ENCODE data around the gene DALRD3.

Gene DALRD3, protein sequence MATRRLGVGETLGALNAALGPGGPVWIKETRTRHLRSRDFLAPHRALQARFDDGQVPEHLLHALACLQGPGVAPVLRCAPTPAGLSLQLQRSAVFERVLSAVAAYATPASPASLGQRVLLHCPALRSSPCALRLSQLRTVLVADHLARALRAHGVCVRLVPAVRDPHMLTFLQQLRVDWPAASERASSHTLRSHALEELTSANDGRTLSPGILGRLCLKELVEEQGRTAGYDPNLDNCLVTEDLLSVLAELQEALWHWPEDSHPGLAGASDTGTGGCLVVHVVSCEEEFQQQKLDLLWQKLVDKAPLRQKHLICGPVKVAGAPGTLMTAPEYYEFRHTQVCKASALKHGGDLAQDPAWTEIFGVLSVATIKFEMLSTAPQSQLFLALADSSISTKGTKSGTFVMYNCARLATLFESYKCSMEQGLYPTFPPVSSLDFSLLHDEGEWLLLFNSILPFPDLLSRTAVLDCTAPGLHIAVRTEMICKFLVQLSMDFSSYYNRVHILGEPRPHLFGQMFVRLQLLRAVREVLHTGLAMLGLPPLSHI

DNA sequence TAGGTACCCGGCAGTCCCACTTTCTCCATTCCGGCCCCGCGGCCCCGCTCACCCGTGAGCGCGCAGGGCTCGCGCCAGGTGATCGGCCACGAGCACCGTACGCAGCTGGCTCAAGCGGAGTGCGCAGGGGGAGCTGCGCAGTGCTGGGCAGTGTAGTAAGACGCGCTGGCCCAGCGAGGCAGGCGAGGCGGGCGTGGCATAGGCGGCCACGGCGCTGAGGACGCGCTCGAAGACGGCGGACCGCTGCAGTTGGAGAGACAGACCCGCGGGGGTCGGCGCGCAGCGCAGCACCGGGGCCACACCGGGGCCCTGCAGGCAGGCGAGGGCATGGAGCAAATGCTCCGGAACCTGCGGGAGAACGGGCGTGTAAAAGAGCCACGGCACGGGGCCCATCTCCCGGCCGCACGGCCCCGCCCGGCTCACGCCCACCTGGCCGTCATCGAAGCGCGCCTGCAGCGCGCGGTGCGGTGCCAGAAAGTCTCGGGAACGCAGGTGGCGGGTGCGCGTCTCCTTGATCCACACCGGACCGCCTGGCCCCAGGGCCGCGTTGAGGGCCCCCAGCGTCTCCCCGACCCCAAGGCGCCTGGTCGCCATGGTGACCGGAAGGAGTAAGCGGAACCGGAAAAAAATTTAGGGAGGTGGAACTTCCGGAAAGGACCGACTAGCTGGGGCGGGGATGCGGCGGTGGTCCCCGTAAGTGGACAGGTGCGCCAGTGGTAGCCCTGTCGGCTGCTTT, at the start of gene DALRD3:
Gene DALRD3 (minus strand): TSS at position 610 of the 736 bp plus-strand sequence. CDS start 16 bp downstream, at position 594.
- ATAC-seq (replicated peaks; ENCODE audit: extremely low read depth, poor library complexity, severe bottlenecking): no peak
- H3K4me1 Mint-ChIP-seq: peaks cover 35% of the 10 kb centered on the region
- DNase-seq (ENCODE audit: low spot score in 2 of 2): peak; percentile 34 to 51
- peaks cover 33% of the 10 kb centered on the region for H3K36me3 Mint-ChIP-seq (ENCODE audit: insufficient read depth)
- no peaks in the 10 kb centered on the region for H3K9me3 Mint-ChIP-seq
- no peaks in the 10 kb centered on the region for H3K27me3 Mint-ChIP-seq
- peak within 1 kb of the TSS; percentile 69 for H3K27ac Mint-ChIP-seq (ENCODE audit: low read depth)
- peak within 1 kb of the TSS; percentile 98 for H3K4me3 Mint-ChIP-seq

DNA sequence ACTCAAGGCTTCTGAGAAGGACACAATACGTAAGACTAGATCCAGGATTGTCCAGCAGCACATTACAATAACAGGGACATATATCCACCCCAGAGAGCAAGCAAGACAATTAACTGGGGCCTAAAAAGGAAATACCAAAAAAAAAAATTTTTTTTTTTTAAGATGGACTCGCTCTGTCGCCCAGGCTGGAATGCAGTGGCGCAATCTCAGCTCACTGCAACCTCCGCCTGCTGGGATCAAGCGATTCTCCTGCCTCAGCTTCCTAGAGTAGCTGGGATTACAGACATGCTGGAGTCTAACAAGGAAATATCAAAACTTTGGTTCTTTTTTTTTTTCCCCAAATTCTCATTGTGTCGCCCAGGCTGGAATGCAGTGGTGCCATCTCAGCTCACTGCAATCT, 39.6 kb upstream of the DALRD3 start:
- no peaks in the 10 kb centered on the region for H3K9me3 Mint-ChIP-seq
- DNase-seq (ENCODE audit: low spot score in 2 of 2) (no peak), ATAC-seq (replicated peaks; ENCODE audit: extremely low read depth, poor library complexity, severe bottlenecking) (no peak)
- peak overlapping the region; percentile 27 for H3K27ac Mint-ChIP-seq (ENCODE audit: low read depth)
- H3K27me3 Mint-ChIP-seq: no peaks in the 10 kb centered on the region
- H3K4me3 Mint-ChIP-seq: no peak overlapping the region
- peaks cover 41% of the 10 kb centered on the region for H3K36me3 Mint-ChIP-seq (ENCODE audit: insufficient read depth)
- H3K4me1 Mint-ChIP-seq: peaks cover 9% of the 10 kb centered on the region

DNA sequence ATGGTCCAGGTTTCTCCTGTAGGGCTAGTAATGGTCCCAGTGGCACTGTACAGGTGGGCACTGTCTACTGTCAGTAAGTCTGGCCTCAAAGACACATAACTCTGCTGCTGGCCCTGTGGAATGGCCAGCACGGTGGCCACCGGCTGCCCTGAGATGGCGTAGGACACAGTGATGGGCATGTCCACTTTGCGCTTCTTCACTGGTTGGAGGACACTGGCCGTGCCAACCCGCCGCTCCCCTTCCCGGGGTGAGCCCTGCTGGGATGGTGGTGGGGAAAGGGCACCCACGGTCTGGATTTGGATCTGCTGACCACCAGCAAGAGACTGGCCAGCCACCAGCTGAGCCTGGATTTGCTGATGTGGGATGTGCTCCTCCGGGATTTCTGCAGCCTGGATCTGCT, 38.9 kb upstream of the DALRD3 start:
- no peak for DNase-seq (ENCODE audit: low spot score in 2 of 2)
- Mint-ChIP-seq H3K4me3 (no peak overlapping the region), H3K27me3 (no peaks in the 10 kb centered on the region), H3K27ac (ENCODE audit: low read depth) (peak overlapping the region; percentile 27), H3K4me1 (peaks cover 13% of the 10 kb centered on the region), H3K9me3 (no peaks in the 10 kb centered on the region), H3K36me3 (ENCODE audit: insufficient read depth) (peaks cover 45% of the 10 kb centered on the region)
- no peak for ATAC-seq (replicated peaks; ENCODE audit: extremely low read depth, poor library complexity, severe bottlenecking)

GRCh38 chr3:49054344-49054862, 36.0 kb upstream of the DALRD3 start:
- no peak overlapping the region for H3K4me3 Mint-ChIP-seq
- ATAC-seq (replicated peaks; ENCODE audit: extremely low read depth, poor library complexity, severe bottlenecking) (no peak), DNase-seq (ENCODE audit: low spot score in 2 of 2) (no peak)
- H3K27me3 Mint-ChIP-seq: no peaks in the 10 kb centered on the region
- H3K9me3 Mint-ChIP-seq: no peaks in the 10 kb centered on the region
- H3K27ac Mint-ChIP-seq (ENCODE audit: low read depth): no peak overlapping the region
- H3K36me3 Mint-ChIP-seq (ENCODE audit: insufficient read depth): peaks cover 50% of the 10 kb centered on the region
- peaks cover 32% of the 10 kb centered on the region for H3K4me1 Mint-ChIP-seq

DNA sequence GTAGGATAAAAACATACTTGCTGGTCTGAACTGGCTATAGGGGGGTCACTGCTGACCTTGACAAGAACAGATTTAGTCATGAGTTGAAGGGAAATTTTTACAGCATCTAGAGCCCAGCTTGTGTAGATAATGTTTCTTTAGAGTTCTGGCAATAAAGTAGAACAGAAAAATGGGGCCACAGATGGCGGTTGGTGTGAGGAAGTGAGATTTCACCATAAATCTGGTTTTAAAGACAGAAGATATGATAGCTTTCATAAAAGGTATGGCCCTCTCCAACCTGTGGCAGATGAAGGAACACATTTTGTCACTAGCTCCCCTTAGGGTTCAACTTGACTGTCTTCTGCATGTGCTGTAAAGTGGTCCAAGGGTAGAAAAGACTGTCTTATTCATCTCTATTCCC, 35.2 kb upstream of the DALRD3 start:
- Mint-ChIP-seq H3K36me3 (ENCODE audit: insufficient read depth) (peaks cover 48% of the 10 kb centered on the region), H3K4me3 (no peak overlapping the region), H3K27me3 (no peaks in the 10 kb centered on the region), H3K4me1 (peaks cover 32% of the 10 kb centered on the region), H3K27ac (ENCODE audit: low read depth) (no peak overlapping the region), H3K9me3 (no peaks in the 10 kb centered on the region)
- DNase-seq (ENCODE audit: low spot score in 2 of 2): no peak
- no peak for ATAC-seq (replicated peaks; ENCODE audit: extremely low read depth, poor library complexity, severe bottlenecking)

- no peak for DNase-seq (ENCODE audit: low spot score in 2 of 2)
- H3K27me3 Mint-ChIP-seq: no peaks in the 10 kb centered on the region
- ATAC-seq (replicated peaks; ENCODE audit: extremely low read depth, poor library complexity, severe bottlenecking): no peak
- H3K27ac Mint-ChIP-seq (ENCODE audit: low read depth): no peak overlapping the region
- H3K4me1 Mint-ChIP-seq: peaks cover 10% of the 10 kb centered on the region
- no peaks in the 10 kb centered on the region for H3K9me3 Mint-ChIP-seq
- no peak overlapping the region for H3K4me3 Mint-ChIP-seq
- peaks cover 58% of the 10 kb centered on the region for H3K36me3 Mint-ChIP-seq (ENCODE audit: insufficient read depth)
Measured at GRCh38 chr3:49035281-49035680, 16.9 kb upstream of the DALRD3 start.

- peaks cover 58% of the 10 kb centered on the region for H3K36me3 Mint-ChIP-seq (ENCODE audit: insufficient read depth)
- no peak overlapping the region for H3K4me3 Mint-ChIP-seq
- peaks cover 10% of the 10 kb centered on the region for H3K4me1 Mint-ChIP-seq
- DNase-seq (ENCODE audit: low spot score in 2 of 2): no peak
- no peaks in the 10 kb centered on the region for H3K27me3 Mint-ChIP-seq
- ATAC-seq (replicated peaks; ENCODE audit: extremely low read depth, poor library complexity, severe bottlenecking): no peak
- no peaks in the 10 kb centered on the region for H3K9me3 Mint-ChIP-seq
- H3K27ac Mint-ChIP-seq (ENCODE audit: low read depth): peak overlapping the region; percentile 19
Measured at GRCh38 chr3:49034650-49035049, 16.3 kb upstream of the DALRD3 start.

GRCh38 chr3:49032646-49033304, 14.4 kb upstream of the DALRD3 start:
- H3K4me1 Mint-ChIP-seq: peaks cover 26% of the 10 kb centered on the region
- no peaks in the 10 kb centered on the region for H3K9me3 Mint-ChIP-seq
- no peak overlapping the region for H3K27ac Mint-ChIP-seq (ENCODE audit: low read depth)
- no peaks in the 10 kb centered on the region for H3K27me3 Mint-ChIP-seq
- H3K4me3 Mint-ChIP-seq: no peak overlapping the region
- peaks cover 62% of the 10 kb centered on the region for H3K36me3 Mint-ChIP-seq (ENCODE audit: insufficient read depth)
- no peak for ATAC-seq (replicated peaks; ENCODE audit: extremely low read depth, poor library complexity, severe bottlenecking)
- no peak for DNase-seq (ENCODE audit: low spot score in 2 of 2)

GRCh38 chr3:49030321-49030720, 11.9 kb upstream of the DALRD3 start:
- H3K9me3 Mint-ChIP-seq: no peaks in the 10 kb centered on the region
- ATAC-seq (replicated peaks; ENCODE audit: extremely low read depth, poor library complexity, severe bottlenecking) (no peak), DNase-seq (ENCODE audit: low spot score in 2 of 2) (no peak)
- peak overlapping the region; percentile 51 for H3K27ac Mint-ChIP-seq (ENCODE audit: low read depth)
- no peak overlapping the region for H3K4me3 Mint-ChIP-seq
- peaks cover 28% of the 10 kb centered on the region for H3K4me1 Mint-ChIP-seq
- peaks cover 51% of the 10 kb centered on the region for H3K36me3 Mint-ChIP-seq (ENCODE audit: insufficient read depth)
- H3K27me3 Mint-ChIP-seq: no peaks in the 10 kb centered on the region

- Mint-ChIP-seq H3K36me3 (ENCODE audit: insufficient read depth) (peaks cover 47% of the 10 kb centered on the region), H3K27me3 (no peaks in the 10 kb centered on the region), H3K4me1 (peaks cover 27% of the 10 kb centered on the region), H3K4me3 (peak overlapping the region; percentile 87), H3K27ac (ENCODE audit: low read depth) (peak overlapping the region; percentile 97), H3K9me3 (no peaks in the 10 kb centered on the region)
- DNase-seq (ENCODE audit: low spot score in 2 of 2): no peak
- ATAC-seq (replicated peaks; ENCODE audit: extremely low read depth, poor library complexity, severe bottlenecking): no peak
Measured at GRCh38 chr3:49029563-49029884, 11.1 kb upstream of the DALRD3 start.

- no peaks in the 10 kb centered on the region for H3K27me3 Mint-ChIP-seq
- ATAC-seq (replicated peaks; ENCODE audit: extremely low read depth, poor library complexity, severe bottlenecking) (peak; percentile 94), DNase-seq (ENCODE audit: low spot score in 2 of 2) (peak; percentile 88 to 90)
- peaks cover 27% of the 10 kb centered on the region for H3K4me1 Mint-ChIP-seq
- no peaks in the 10 kb centered on the region for H3K9me3 Mint-ChIP-seq
- peak within 1 kb of the TSS; percentile 87 for H3K4me3 Mint-ChIP-seq
- peaks cover 53% of the 10 kb centered on the region for H3K36me3 Mint-ChIP-seq (ENCODE audit: insufficient read depth)
- peak within 1 kb of the TSS; percentile 97 for H3K27ac Mint-ChIP-seq (ENCODE audit: low read depth)
Measured at GRCh38 chr3:49028673-49029562, 10.5 kb upstream of the DALRD3 start, which contains the start of gene IMPDH2. Gene IMPDH2 (minus strand): TSS chr3:49029398. CDS start chr3:49029350, 48 bp downstream.

All from central memory CD8-positive, alpha-beta T cell (primary cell).